Measurements from ENCODE around the gene COL26A1.

GRCh38 chr7:101537205-101537604 is 174.5 kb downstream of the COL26A1 start:
- TF ChIP-seq EZH2 (IDR thresholded peaks at IDR 0.05) = no peak
- TF ChIP-seq POLR2AphosphoS5 (IDR thresholded peaks at IDR 0.05; ENCODE audit: borderline replicate concordance, low read depth, low read length) = no peak
- TF ChIP-seq FOXP2 (optimal IDR thresholded peaks at IDR 0.05; ENCODE audit: control extremely low read depth, extremely low read length, insufficient read depth) = no peak

Data from SK-N-MC (cell line).